HCT116 (cell line): Measurements from ENCODE around the gene PAH. TPM values are rescaled to one million over a fixed set of nuclear protein-coding genes. Genes with fewer than 3 reads are reported as not detected.

ENCODE experiments used
- ATAC-seq: fragments of 200-7000 bp; cut with Tn5 transposase; 2 replicates; pipeline ENCODE4 v1.9.1; 2020; ENCODE audit warnings: mild to moderate bottlenecking, moderate library complexity
- BruUV-seq: library from RNA; stranded (reverse); fragments of 400-500 nt; replicated peaks from 2 replicates; lab custom pipeline; 2021; lab: Mats Ljungman, UMichigan
- CTCF ChIA-PET: fragments of 300-600 bp; sonication (Branson Sonifier 250); formaldehyde crosslinking; loops from one replicate; lab custom pipeline; 2021; ENCODE audit warnings: antibody characterized with exemption; lab: Charles Lee
- POLR2A ChIA-PET: fragments of 300-600, 350-600 bp; sonication (Branson Sonifier 250); formaldehyde crosslinking; loops from one replicate; lab custom pipeline; 2021; ENCODE audit warnings: antibody characterized with exemption; lab: Charles Lee
- RAD21 ChIA-PET, 2 experiments: fragments of 300-600 bp; sonication (Branson Sonifier 250); formaldehyde crosslinking; loops; one replicate each; lab custom pipeline; 2023; ENCODE audit warnings: low total read pairs in 2 of 2; ENCODE audit not compliant: uncharacterized antibody in 2 of 2, unreplicated experiment in 2 of 2, low non-redundant PET in 1 of 2; lab: Charles Lee
- DNase-seq: peaks from one replicate; pipeline ENCODE4 v3.0.0-alpha.2; 2010; ENCODE audit warnings: low read depth, low spot score
- H2AFZ ChIP-seq: fragments of 200-600 bp; shearing (Covaris generic), sonication (generic); 2 replicates; pipeline ENCODE4 v1.6.1; 2017; ENCODE audit warnings: low read depth, mixed run types, mixed read lengths, antibody characterized with exemption, low read length; ENCODE audit not compliant: poor library complexity, severe bottlenecking
- H3K27ac ChIP-seq: 2 replicates; pipeline ENCODE4 v1.5.1; 2012; ENCODE audit warnings: low read depth, low read length
- H3K27me3 ChIP-seq: fragments of 200-600 bp; sonication (generic); 2 replicates; pipeline ENCODE4 v1.6.1; 2016; ENCODE audit warnings: mixed run types, low read length, mixed read lengths; ENCODE audit not compliant: insufficient read depth
- H3K36me3 ChIP-seq, 2 experiments: fragments of 200-500 bp in 1 of 2; fragments of 200-600 bp in 1 of 2; sonication (Bioruptor generic) in 1 of 2; sonication (generic) in 1 of 2; 2 replicates each; pipeline versions ENCODE4 v1.5.1 to v1.6.1; 2014 to 2016; ENCODE audit warnings: low read length in 2 of 2, inconsistent platforms in 1 of 2, mixed read lengths in 1 of 2, mixed run types in 1 of 2; ENCODE audit not compliant: insufficient read depth in 2 of 2, control insufficient read depth in 1 of 2
- H3K4me1 ChIP-seq, 2 experiments: fragments of 200-600 bp in 1 of 2; sonication (generic) in 1 of 2; 2 replicates each; pipeline versions ENCODE4 v1.5.1 to v1.6.1; 2012 to 2017; ENCODE audit warnings: low read length in 2 of 2, inconsistent platforms in 1 of 2, mild to moderate bottlenecking in 1 of 2, mixed read lengths in 1 of 2, mixed run types in 1 of 2, moderate library complexity in 1 of 2; ENCODE audit not compliant: insufficient read depth in 2 of 2, control insufficient read depth in 1 of 2
- H3K4me2 ChIP-seq: fragments of 200-600 bp; sonication (generic); 2 replicates; pipeline ENCODE4 v1.6.1; 2017; ENCODE audit warnings: mixed run types, low read length, mixed read lengths
- H3K4me3 ChIP-seq, 2 experiments: fragments of 200-600 bp in 1 of 2; sonication (generic) in 1 of 2; replicated peaks in 1 of 2; 2 replicates each; pipeline ENCODE4 v1.5.1; 2011 to 2016; ENCODE audit warnings: low read length in 2 of 2, control low read depth in 1 of 2, low read depth in 1 of 2, mild to moderate bottlenecking in 1 of 2, mixed read lengths in 1 of 2, mixed run types in 1 of 2
- H3K79me2 ChIP-seq: fragments of 200-600 bp; sonication (generic); 2 replicates; pipeline ENCODE4 v1.6.1; 2017; ENCODE audit warnings: mild to moderate bottlenecking, mixed run types, low read length, moderate library complexity, mixed read lengths; ENCODE audit not compliant: insufficient read depth
- H3K9ac ChIP-seq: fragments of 200-600 bp; sonication (generic); 2 replicates; pipeline ENCODE4 v1.6.1; 2016; ENCODE audit warnings: low read length, mixed read lengths
- H3K9me2 ChIP-seq: fragments of 200-600 bp; sonication (generic), shearing (Covaris generic); 2 replicates; pipeline ENCODE4 v1.6.1; 2017; ENCODE audit warnings: mixed run types, mild to moderate bottlenecking, moderate library complexity; ENCODE audit not compliant: insufficient read depth
- H3K9me3 ChIP-seq, 2 experiments: fragments of 200-500 bp in 1 of 2; fragments of 200-600 bp in 1 of 2; sonication (Bioruptor generic) in 1 of 2; sonication (generic) in 1 of 2; 2 replicates each; pipeline ENCODE4 v1.6.1; 2014 to 2017; ENCODE audit warnings: low read length in 2 of 2, mixed read lengths in 2 of 2, inconsistent platforms in 1 of 2, low read depth in 1 of 2, mild to moderate bottlenecking in 1 of 2, mixed run types in 1 of 2, moderate library complexity in 1 of 2; ENCODE audit not compliant: control insufficient read depth in 1 of 2, insufficient read depth in 1 of 2
- H4K20me1 ChIP-seq: fragments of 200-600 bp; sonication (generic), shearing (Covaris generic); 2 replicates; pipeline ENCODE4 v1.6.1; 2017; ENCODE audit warnings: mixed run types, mild to moderate bottlenecking, moderate library complexity; ENCODE audit not compliant: insufficient read depth
- CBX3 ChIP-seq: IDR thresholded peaks from 2 replicates; pipeline ENCODE4 v1.6.1; 2012; ENCODE audit warnings: low read depth
- EGR1 ChIP-seq: IDR thresholded peaks from 2 replicates; pipeline ENCODE4 v1.6.1; 2012; ENCODE audit warnings: low read depth
- EZH2 ChIP-seq: fragments of 200-600 bp; sonication (generic); IDR thresholded peaks from 2 replicates; pipeline ENCODE4 v1.6.1; 2017; ENCODE audit warnings: antibody characterized with exemption, mixed run types
- EZH2phosphoT487 ChIP-seq: fragments of 200-600 bp; IDR thresholded peaks from 2 replicates; pipeline ENCODE4 v1.6.1; 2018; ENCODE audit warnings: antibody characterized with exemption, borderline replicate concordance
- FOSL1 ChIP-seq: IDR thresholded peaks from 2 replicates; pipeline ENCODE4 v1.6.1; 2012; ENCODE audit warnings: low read depth
- JUND ChIP-seq: IDR thresholded peaks from 2 replicates; pipeline ENCODE4 v1.6.1; 2012
- POLR2A ChIP-seq: IDR thresholded peaks from 2 replicates; pipeline ENCODE4 v1.7.0; 2011; ENCODE audit warnings: borderline replicate concordance; ENCODE audit not compliant: insufficient read depth, insufficient read length; ENCODE audit errors: extremely low read depth
- RAD21 ChIP-seq: IDR thresholded peaks from 2 replicates; pipeline ENCODE4 v1.6.1; 2012; ENCODE audit warnings: low read depth, mild to moderate bottlenecking
- SIN3A ChIP-seq: IDR thresholded peaks from 2 replicates; pipeline ENCODE4 v1.6.1; 2012; ENCODE audit warnings: low read depth
- SP1 ChIP-seq: IDR thresholded peaks from 2 replicates; pipeline ENCODE4 v1.6.1; 2012; ENCODE audit warnings: low read depth
- TCF7L2 ChIP-seq: IDR thresholded peaks from 2 replicates; pipeline ENCODE4 v1.7.0; 2011; ENCODE audit warnings: borderline replicate concordance, inconsistent platforms; ENCODE audit not compliant: insufficient read depth, insufficient read length; ENCODE audit errors: extremely low read depth
- YY1 ChIP-seq: IDR thresholded peaks from 2 replicates; pipeline ENCODE4 v1.6.1; 2011; ENCODE audit warnings: low read length, low read depth, moderate library complexity, mild to moderate bottlenecking; ENCODE audit not compliant: insufficient replicate concordance; ENCODE audit errors: extremely low read depth
- ZFX ChIP-seq: fragments of 450-650 bp; IDR thresholded peaks from 2 replicates; pipeline ENCODE4 v1.6.1; 2017
- ZNF274 ChIP-seq: fragments of 200-500 bp; sonication (Bioruptor generic); IDR thresholded peaks from 2 replicates; pipeline ENCODE4 v1.6.1; 2014; ENCODE audit warnings: mild to moderate bottlenecking, low read depth, low read length, inconsistent platforms
- intact Hi-C: fragments of 100-400 bp; cut with micrococcal nuclease; formaldehyde crosslinking; loops from 2 replicates; pipeline ENCODE4 v1.10.0; 2022
- total RNA-seq: library from RNA; stranded (reverse); gene quantifications from one replicate; pipeline ENCODE4 v1.2.1, GENCODE V29; 2021; ENCODE audit not compliant: unreplicated experiment
- TF ChIP-seq, protein P1 (sequence below): IDR thresholded peaks from 2 replicates; pipeline ENCODE4 v1.6.1; 2012
- TF ChIP-seq, protein P2 (sequence below), 3 experiments: fragments of 200-600 bp in 1 of 3; sonication (generic) in 1 of 3; IDR thresholded peaks in 2 of 3; conservative IDR thresholded peaks in 1 of 3; 2 replicates each; pipeline ENCODE4 v1.5.1; 2012 to 2017; ENCODE audit warnings: low read depth in 2 of 3, low read length in 2 of 3, antibody characterized with exemption in 1 of 3, borderline replicate concordance in 1 of 3, control low read depth in 1 of 3, mild to moderate bottlenecking in 1 of 3, mixed read lengths in 1 of 3, mixed run types in 1 of 3, moderate library complexity in 1 of 3; ENCODE audit not compliant: insufficient read depth in 1 of 3
- TF ChIP-seq, protein P3 (sequence below): IDR thresholded peaks from 2 replicates; pipeline ENCODE4 v1.6.1; 2011; ENCODE audit warnings: mild to moderate bottlenecking, low read length, moderate library complexity; ENCODE audit not compliant: insufficient replicate concordance; ENCODE audit errors: extremely low read depth

PAH gene
- total RNA-seq, 1 experiment from 2014 or later, result 2.8 TPM

DNA sequence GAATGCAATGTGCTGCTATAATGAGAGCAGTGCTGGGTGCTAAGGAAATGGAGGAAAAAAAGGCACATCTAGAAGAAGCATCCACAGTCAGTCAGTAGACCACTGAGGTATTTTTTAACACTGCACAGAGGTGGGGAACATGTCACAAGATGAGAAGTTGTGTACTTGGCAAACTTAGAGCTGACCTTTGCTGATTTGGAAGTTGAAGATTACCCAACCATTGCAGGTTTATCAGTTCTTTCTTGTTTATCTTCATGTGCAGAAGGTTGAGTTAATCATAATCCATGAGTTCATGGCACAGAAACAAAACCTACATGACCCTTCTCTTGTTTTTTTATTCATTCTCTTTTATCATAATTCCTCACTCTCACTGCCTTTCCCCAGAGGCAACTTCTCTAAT is 3.2 kb upstream of the PAH start:
- H3K9me2 ChIP-seq, result no peaks in the 10 kb centered on the region
- H3K27me3 ChIP-seq, result peaks cover 17% of the 10 kb centered on the region; the same call in 1 of the 2 replicates
- no peaks in the 10 kb centered on the region for H4K20me1 ChIP-seq
- H3K9ac ChIP-seq, result no peak overlapping the region
- TF ChIP-seq EZH2 (no peak), EZH2phosphoT487 (no peak), CBX3 (no peak), ZNF274 (no peak), TCF7L2 (no peak), SIN3A (no peak), EGR1 (no peak), JUND (no peak), SP1 (no peak), RAD21 (no peak), YY1 (no peak), ZFX (no peak), POLR2A (no peak), FOSL1 (no peak)
- TF ChIP-seq, protein P1, sequence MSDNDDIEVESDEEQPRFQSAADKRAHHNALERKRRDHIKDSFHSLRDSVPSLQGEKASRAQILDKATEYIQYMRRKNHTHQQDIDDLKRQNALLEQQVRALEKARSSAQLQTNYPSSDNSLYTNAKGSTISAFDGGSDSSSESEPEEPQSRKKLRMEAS, result no peak
- TF ChIP-seq, protein P2, sequence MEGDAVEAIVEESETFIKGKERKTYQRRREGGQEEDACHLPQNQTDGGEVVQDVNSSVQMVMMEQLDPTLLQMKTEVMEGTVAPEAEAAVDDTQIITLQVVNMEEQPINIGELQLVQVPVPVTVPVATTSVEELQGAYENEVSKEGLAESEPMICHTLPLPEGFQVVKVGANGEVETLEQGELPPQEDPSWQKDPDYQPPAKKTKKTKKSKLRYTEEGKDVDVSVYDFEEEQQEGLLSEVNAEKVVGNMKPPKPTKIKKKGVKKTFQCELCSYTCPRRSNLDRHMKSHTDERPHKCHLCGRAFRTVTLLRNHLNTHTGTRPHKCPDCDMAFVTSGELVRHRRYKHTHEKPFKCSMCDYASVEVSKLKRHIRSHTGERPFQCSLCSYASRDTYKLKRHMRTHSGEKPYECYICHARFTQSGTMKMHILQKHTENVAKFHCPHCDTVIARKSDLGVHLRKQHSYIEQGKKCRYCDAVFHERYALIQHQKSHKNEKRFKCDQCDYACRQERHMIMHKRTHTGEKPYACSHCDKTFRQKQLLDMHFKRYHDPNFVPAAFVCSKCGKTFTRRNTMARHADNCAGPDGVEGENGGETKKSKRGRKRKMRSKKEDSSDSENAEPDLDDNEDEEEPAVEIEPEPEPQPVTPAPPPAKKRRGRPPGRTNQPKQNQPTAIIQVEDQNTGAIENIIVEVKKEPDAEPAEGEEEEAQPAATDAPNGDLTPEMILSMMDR (IDR thresholded peaks at IDR 0.05 in 2 of 3, conservative IDR thresholded peaks at IDR 0.05 in 1 of 3; ENCODE audit: borderline replicate concordance in 1 of 3, insufficient read depth in 1 of 3, low read depth in 2 of 3, low read length in 2 of 3), result no peak
- TF ChIP-seq, protein P3, sequence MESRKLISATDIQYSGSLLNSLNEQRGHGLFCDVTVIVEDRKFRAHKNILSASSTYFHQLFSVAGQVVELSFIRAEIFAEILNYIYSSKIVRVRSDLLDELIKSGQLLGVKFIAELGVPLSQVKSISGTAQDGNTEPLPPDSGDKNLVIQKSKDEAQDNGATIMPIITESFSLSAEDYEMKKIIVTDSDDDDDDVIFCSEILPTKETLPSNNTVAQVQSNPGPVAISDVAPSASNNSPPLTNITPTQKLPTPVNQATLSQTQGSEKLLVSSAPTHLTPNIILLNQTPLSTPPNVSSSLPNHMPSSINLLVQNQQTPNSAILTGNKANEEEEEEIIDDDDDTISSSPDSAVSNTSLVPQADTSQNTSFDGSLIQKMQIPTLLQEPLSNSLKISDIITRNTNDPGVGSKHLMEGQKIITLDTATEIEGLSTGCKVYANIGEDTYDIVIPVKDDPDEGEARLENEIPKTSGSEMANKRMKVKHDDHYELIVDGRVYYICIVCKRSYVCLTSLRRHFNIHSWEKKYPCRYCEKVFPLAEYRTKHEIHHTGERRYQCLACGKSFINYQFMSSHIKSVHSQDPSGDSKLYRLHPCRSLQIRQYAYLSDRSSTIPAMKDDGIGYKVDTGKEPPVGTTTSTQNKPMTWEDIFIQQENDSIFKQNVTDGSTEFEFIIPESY, result no peak
- TF ChIP-seq, all 23 proteins: peak for 0
- Histone ChIP-seq H2AFZ (no peak overlapping the region), H3K36me3 (no peaks in the 10 kb centered on the region), H3K79me2 (no peaks in the 10 kb centered on the region), H3K9me3 (no peaks in the 10 kb centered on the region), H3K4me2 (no peak overlapping the region), H3K4me1 (peaks cover 0 to 11% of the 10 kb centered on the region in 2 experiments; a peak in 2 of 4 replicates), H3K27ac (no peak overlapping the region), H3K4me3 (no peak overlapping the region)
- ChIA-PET RAD21 (no interaction called here), CTCF (no interaction called here), POLR2A (no interaction called here)
- BruUV-seq, result no TSS peak
- intact Hi-C loops, result no loop called here
- DNase-seq (no peak), ATAC-seq (no peak)
